Activated T-helper 1 cell treated with anti-CD3 and anti-CD28 coated beads, Interleukin-12 subunit alpha, Interleukin-12 subunit beta, Interleukin-2, Interleukin-4 antibody, amounts not matched to agents 30 ng/mL and 10 ng/mL and 1 ng/mL, durations not matched to agents 14 hours and 24 hours and 36 hours (primary cell): Measurements from ENCODE around the gene ACAT2. TPM values are rescaled to one million over a fixed set of nuclear protein-coding genes. Genes with fewer than 3 reads are reported as not detected.
A peak's percentile ranks its signal among the peaks of the same experiment; 100 is the strongest.
"Not testable (repeated sequence)": the region's sequence is repeated elsewhere in the genome, so short reads cannot be mapped to it uniquely, and the experiment has no call there.

Experiments
- DNase-seq: peaks from one replicate; pipeline ENCODE4 v3.0.0; 2021; ENCODE audit warnings: low spot score
- H3K27ac Mint-ChIP-seq: one replicate; pipeline ENCODE4 v1.8.0; 2021; ENCODE audit warnings: mild to moderate bottlenecking, mixed read lengths
- H3K27me3 Mint-ChIP-seq: one replicate; pipeline ENCODE4 v1.8.0; 2022; ENCODE audit warnings: mild to moderate bottlenecking, moderate library complexity, mixed read lengths; ENCODE audit not compliant: insufficient read depth
- H3K36me3 Mint-ChIP-seq: one replicate; pipeline ENCODE4 v1.8.0; 2021; ENCODE audit warnings: low read depth, mixed read lengths
- H3K4me1 Mint-ChIP-seq: one replicate; pipeline ENCODE4 v1.8.0; 2021; ENCODE audit warnings: low read depth, mixed read lengths
- H3K4me3 Mint-ChIP-seq: one replicate; pipeline ENCODE4 v1.8.0; 2021; ENCODE audit warnings: mild to moderate bottlenecking, moderate library complexity, mixed read lengths
- H3K9me3 Mint-ChIP-seq: one replicate; pipeline ENCODE4 v1.8.0; 2021; ENCODE audit warnings: mixed read lengths
- intact Hi-C: fragments of 100-400 bp; cut with micrococcal nuclease; formaldehyde crosslinking; loops from one replicate; pipeline ENCODE4 v1.15.1; 2024
- total RNA-seq: library from RNA; stranded (reverse); gene quantifications from 2 replicates; pipeline ENCODE4 v1.2.3, GENCODE V29; 2022

ACAT2 gene
- total RNA-seq, 1 donor from 2014 or later, result 83.1 TPM

GRCh38 chr6:159742165-159742564 is 19.7 kb upstream of the ACAT2 start:
- Mint-ChIP-seq H3K4me1 (peaks cover 23% of the 10 kb centered on the region), H3K27me3 (no peaks in the 10 kb centered on the region), H3K9me3 (no peaks in the 10 kb centered on the region), H3K36me3 (peaks cover 53% of the 10 kb centered on the region), H3K4me3 (no peak overlapping the region), H3K27ac (no peak overlapping the region)
- intact Hi-C loops, result loop anchor here (2.0 kb wide), 1 partner anchor 13 kb away; no protein-coding TSS in a partner anchor
- no peak for DNase-seq

GRCh38 chr6:159745081-159745480 is 16.8 kb upstream of the ACAT2 start:
- Mint-ChIP-seq H3K36me3 (peaks cover 63% of the 10 kb centered on the region), H3K9me3 (no peaks in the 10 kb centered on the region), H3K4me1 (peaks cover 19% of the 10 kb centered on the region), H3K27me3 (no peaks in the 10 kb centered on the region), H3K4me3 (no peak overlapping the region), H3K27ac (no peak overlapping the region)
- intact Hi-C loops, result loop anchor here (5.0 kb wide), 1 partner anchor 332 kb away; no protein-coding TSS in a partner anchor
- no peak for DNase-seq

GRCh38 chr6:159746759-159747158 is 15.1 kb upstream of the ACAT2 start:
- Mint-ChIP-seq H3K27me3 (no peaks in the 10 kb centered on the region), H3K36me3 (peaks cover 57% of the 10 kb centered on the region), H3K4me1 (peaks cover 19% of the 10 kb centered on the region), H3K27ac (no peak overlapping the region), H3K4me3 (no peak overlapping the region), H3K9me3 (no peaks in the 10 kb centered on the region)
- DNase-seq, result no peak
- intact Hi-C loops, result loop anchor here (2.0 to 5.0 kb wide), 2 partner anchors 14 to 331 kb away; no protein-coding TSS in a partner anchor

GRCh38 chr6:159748127-159748526 is 13.7 kb upstream of the ACAT2 start:
- H3K4me3 Mint-ChIP-seq, DNase-seq, H3K9me3 Mint-ChIP-seq, H3K27me3 Mint-ChIP-seq, H3K27ac Mint-ChIP-seq: not testable (repeated sequence)
- peaks cover 54% of the 10 kb centered on the region for H3K36me3 Mint-ChIP-seq
- peaks cover 22% of the 10 kb centered on the region for H3K4me1 Mint-ChIP-seq
- intact Hi-C loops, result loop anchor here (5.0 kb wide), 1 partner anchor 329 kb away; no protein-coding TSS in a partner anchor

- no peak for DNase-seq
- peaks cover 21% of the 10 kb centered on the region for H3K4me1 Mint-ChIP-seq
- peaks cover 50% of the 10 kb centered on the region for H3K36me3 Mint-ChIP-seq
- no peaks in the 10 kb centered on the region for H3K27me3 Mint-ChIP-seq
- H3K27ac Mint-ChIP-seq, result no peak overlapping the region
- H3K4me3 Mint-ChIP-seq, result no peak overlapping the region
- intact Hi-C loops, result loop anchor here (5.0 kb wide), 1 partner anchor 36 kb away; the partner anchor contains the start of gene TCP1
- no peaks in the 10 kb centered on the region for H3K9me3 Mint-ChIP-seq
Measured at GRCh38 chr6:159751448-159751847, 10.4 kb upstream of the ACAT2 start.

GRCh38 chr6:159753081-159753872 is 8.6 kb upstream of the ACAT2 start:
- no peak overlapping the region for H3K27ac Mint-ChIP-seq
- no peaks in the 10 kb centered on the region for H3K9me3 Mint-ChIP-seq
- H3K36me3 Mint-ChIP-seq, result peaks cover 52% of the 10 kb centered on the region
- H3K4me3 Mint-ChIP-seq, result no peak overlapping the region
- intact Hi-C loops, result loop anchor here (5.0 kb wide), 1 partner anchor 34 kb away; the partner anchor contains the start of gene TCP1
- no peaks in the 10 kb centered on the region for H3K27me3 Mint-ChIP-seq
- peaks cover 21% of the 10 kb centered on the region for H3K4me1 Mint-ChIP-seq
- DNase-seq, result no peak

GRCh38 chr6:159754401-159754800 is 7.4 kb upstream of the ACAT2 start:
- no peak overlapping the region for H3K27ac Mint-ChIP-seq
- no peak overlapping the region for H3K4me3 Mint-ChIP-seq
- no peak for DNase-seq
- peaks cover 25% of the 10 kb centered on the region for H3K4me1 Mint-ChIP-seq
- H3K27me3 Mint-ChIP-seq, result no peaks in the 10 kb centered on the region
- intact Hi-C loops, result loop anchor here (5.0 kb wide), 1 partner anchor 33 kb away; the partner anchor contains the start of gene TCP1
- no peaks in the 10 kb centered on the region for H3K9me3 Mint-ChIP-seq
- peaks cover 47% of the 10 kb centered on the region for H3K36me3 Mint-ChIP-seq

GRCh38 chr6:159754959-159755914 is 6.6 kb upstream of the ACAT2 start:
- DNase-seq, result no peak
- no peaks in the 10 kb centered on the region for H3K27me3 Mint-ChIP-seq
- no peak overlapping the region for H3K27ac Mint-ChIP-seq
- peaks cover 27% of the 10 kb centered on the region for H3K4me1 Mint-ChIP-seq
- H3K4me3 Mint-ChIP-seq, result no peak overlapping the region
- intact Hi-C loops, result loop anchor here (5.0 kb wide), 1 partner anchor 32 kb away; the partner anchor contains the start of gene TCP1
- no peaks in the 10 kb centered on the region for H3K9me3 Mint-ChIP-seq
- peaks cover 48% of the 10 kb centered on the region for H3K36me3 Mint-ChIP-seq

- peaks cover 39% of the 10 kb centered on the region for H3K4me1 Mint-ChIP-seq
- intact Hi-C loops, result no loop called here
Measured at GRCh38 chr6:159756508-159756907, 5.3 kb upstream of the ACAT2 start.

GRCh38 chr6:159758031-159759001 is 3.5 kb upstream of the ACAT2 start:
- no peaks in the 10 kb centered on the region for H3K27me3 Mint-ChIP-seq
- peaks cover 41% of the 10 kb centered on the region for H3K4me1 Mint-ChIP-seq
- no peak for DNase-seq
- H3K9me3 Mint-ChIP-seq, result no peaks in the 10 kb centered on the region
- no peak overlapping the region for H3K4me3 Mint-ChIP-seq
- intact Hi-C loops, result no loop called here
- H3K27ac Mint-ChIP-seq, result peak overlapping the region; percentile 54
- H3K36me3 Mint-ChIP-seq, result peaks cover 47% of the 10 kb centered on the region

More at GRCh38 chr6:159756508-159756907, 5.3 kb upstream of the ACAT2 start:
- Mint-ChIP-seq H3K9me3 (no peaks in the 10 kb centered on the region), H3K36me3 (peaks cover 52% of the 10 kb centered on the region), H3K4me3 (no peak overlapping the region), H3K27ac (no peak overlapping the region), H3K27me3 (no peaks in the 10 kb centered on the region)
- no peak for DNase-seq

GRCh38 chr6:159759645-159760044 is 2.2 kb upstream of the ACAT2 start:
- Mint-ChIP-seq H3K4me1 (peaks cover 38% of the 10 kb centered on the region), H3K36me3 (peaks cover 42% of the 10 kb centered on the region), H3K4me3 (peak overlapping the region; percentile 34), H3K27ac (peak overlapping the region; percentile 46), H3K9me3 (no peaks in the 10 kb centered on the region), H3K27me3 (no peaks in the 10 kb centered on the region)
- intact Hi-C loops, result loop anchor here (2.0 to 5.0 kb wide), 2 partner anchors 13 to 907 kb away; no protein-coding TSS in a partner anchor
- DNase-seq, result no peak
